Endothelial cell (in vitro differentiated cells): ENCODE data around the gene FNBP1. TPM values are rescaled to one million over a fixed set of nuclear protein-coding genes. Genes with fewer than 3 reads are reported as not detected.
"Not testable (repeated sequence)": the region's sequence is repeated elsewhere in the genome, so short reads cannot be mapped to it uniquely, and the experiment has no call there.

Experiments
- DNase-seq: peaks from one replicate; pipeline ENCODE4 v3.0.0; 2021; ENCODE audit warnings: low spot score
- H3K27ac Mint-ChIP-seq: one replicate; pipeline ENCODE4 v1.8.0; 2021; ENCODE audit warnings: mixed read lengths, inconsistent platforms; ENCODE audit not compliant: unreplicated experiment
- H3K27me3 Mint-ChIP-seq: one replicate; pipeline ENCODE4 v1.8.0; 2021; ENCODE audit warnings: mild to moderate bottlenecking, moderate library complexity, mixed read lengths, inconsistent platforms; ENCODE audit not compliant: unreplicated experiment
- H3K36me3 Mint-ChIP-seq: one replicate; pipeline ENCODE4 v1.8.0; 2021; ENCODE audit warnings: mild to moderate bottlenecking, low read depth, mixed read lengths, inconsistent platforms; ENCODE audit not compliant: unreplicated experiment
- H3K4me1 Mint-ChIP-seq: one replicate; pipeline ENCODE4 v1.8.0; 2021; ENCODE audit warnings: mild to moderate bottlenecking, mixed read lengths, inconsistent platforms; ENCODE audit not compliant: unreplicated experiment
- H3K4me3 Mint-ChIP-seq: one replicate; pipeline ENCODE4 v1.8.0; 2021; ENCODE audit warnings: mild to moderate bottlenecking, mixed read lengths, inconsistent platforms; ENCODE audit not compliant: unreplicated experiment
- H3K9me3 Mint-ChIP-seq: one replicate; pipeline ENCODE4 v1.8.0; 2021; ENCODE audit warnings: mixed read lengths, inconsistent platforms; ENCODE audit not compliant: unreplicated experiment
- CTCF ChIP-seq: fragments of 200-600 bp; sonication (generic); IDR thresholded peaks from one replicate; pipeline ENCODE4 v1.5.0; 2021; ENCODE audit warnings: antibody characterized with exemption; ENCODE audit not compliant: unreplicated experiment
- total RNA-seq: library from RNA; stranded (reverse); fragmentation: NEBNext Ultra II Directional; extraction: Animal tissue kit (Norgen Biotek cat#: 25700); gene quantifications from one replicate; pipeline ENCODE4 v1.2.1, GENCODE V29; 2021; ENCODE audit not compliant: unreplicated experiment

FNBP1 gene
- total RNA-seq, 1 donor from 2014 or later: 119 TPM

- TF ChIP-seq CTCF: no peak
- H3K9me3 Mint-ChIP-seq: no peaks in the 10 kb centered on the region
- H3K36me3 Mint-ChIP-seq: peaks cover 24% of the 10 kb centered on the region
- peaks cover 3% of the 10 kb centered on the region for H3K27me3 Mint-ChIP-seq
- H3K4me3 Mint-ChIP-seq: no peak overlapping the region
- no peaks in the 10 kb centered on the region for H3K4me1 Mint-ChIP-seq
- DNase-seq: no peak
- no peak overlapping the region for H3K27ac Mint-ChIP-seq
These were observed 59.1 kb downstream of the FNBP1 start for GRCh38 chr9:129983891-129984290.

- no peak overlapping the region for H3K4me3 Mint-ChIP-seq
- H3K4me1 Mint-ChIP-seq: no peaks in the 10 kb centered on the region
- no peak for DNase-seq
- H3K36me3 Mint-ChIP-seq: peaks cover 32% of the 10 kb centered on the region
- H3K9me3 Mint-ChIP-seq: no peaks in the 10 kb centered on the region
- H3K27ac Mint-ChIP-seq: no peak overlapping the region
- TF ChIP-seq CTCF: no peak
- peaks cover 3% of the 10 kb centered on the region for H3K27me3 Mint-ChIP-seq
These were observed 61.6 kb downstream of the FNBP1 start for GRCh38 chr9:129981180-129981907.

- peaks cover 30% of the 10 kb centered on the region for H3K36me3 Mint-ChIP-seq
- not testable (repeated sequence) for H3K4me1 Mint-ChIP-seq, H3K27me3 Mint-ChIP-seq, H3K4me3 Mint-ChIP-seq, DNase-seq, H3K9me3 Mint-ChIP-seq, H3K27ac Mint-ChIP-seq
These were observed 62.8 kb downstream of the FNBP1 start for GRCh38 chr9:129980224-129980623.

GRCh38 chr9:129979071-129979745 is 63.8 kb downstream of the FNBP1 start:
- Mint-ChIP-seq H3K4me1 (no peaks in the 10 kb centered on the region), H3K27ac (no peak overlapping the region), H3K36me3 (peaks cover 23% of the 10 kb centered on the region), H3K9me3 (no peaks in the 10 kb centered on the region), H3K27me3 (peaks cover 3% of the 10 kb centered on the region), H3K4me3 (no peak overlapping the region)
- no peak for TF ChIP-seq CTCF
- no peak for DNase-seq

- DNase-seq: no peak
- Mint-ChIP-seq H3K27ac (no peak overlapping the region), H3K4me1 (no peaks in the 10 kb centered on the region), H3K27me3 (no peaks in the 10 kb centered on the region), H3K4me3 (no peak overlapping the region), H3K9me3 (no peaks in the 10 kb centered on the region), H3K36me3 (peaks cover 17% of the 10 kb centered on the region)
- no peak for TF ChIP-seq CTCF
These were observed 70.2 kb downstream of the FNBP1 start for GRCh38 chr9:129972816-129973215.
